ENCODE results near the gene THSD4. TPM values are rescaled to one million over a fixed set of nuclear protein-coding genes. Genes with fewer than 3 reads are reported as not detected.
A peak's percentile ranks its signal among the peaks of the same experiment; 100 is the strongest.

THSD4 gene
- total RNA-seq, 1 donor from 2014 or later = 80.7 TPM

- intact Hi-C loops (cut with micrococcal nuclease) = no loop called here
- ATAC-seq = no peak
- DNase-seq = no peak
Measured at GRCh38 chr15:71679793-71680353, 564.6 kb downstream of the THSD4 start.

GRCh38 chr15:71682001-71682400, 566.7 kb downstream of the THSD4 start:
- intact Hi-C loops (cut with micrococcal nuclease) = no loop called here
- ATAC-seq (no peak), DNase-seq (no peak)

- intact Hi-C loops (cut with micrococcal nuclease) = no loop called here
- DNase-seq (no peak), ATAC-seq (no peak)
Measured at GRCh38 chr15:71683411-71684274, 568.4 kb downstream of the THSD4 start.

GRCh38 chr15:71685420-71685993, 570.2 kb downstream of the THSD4 start:
- no peak for ATAC-seq
- DNase-seq = no peak
- intact Hi-C loops (cut with micrococcal nuclease) = no loop called here

GRCh38 chr15:71686221-71687050, 571.2 kb downstream of the THSD4 start:
- DNase-seq (no peak), ATAC-seq (no peak)
- intact Hi-C loops (cut with micrococcal nuclease) = no loop called here

- intact Hi-C loops (cut with micrococcal nuclease) = no loop called here
- ATAC-seq (no peak), DNase-seq (no peak)
Measured at GRCh38 chr15:71687902-71688508, 572.7 kb downstream of the THSD4 start.

GRCh38 chr15:71688509-71689094, 573.3 kb downstream of the THSD4 start:
- ATAC-seq (no peak), DNase-seq (no peak)
- intact Hi-C loops (cut with micrococcal nuclease) = no loop called here

GRCh38 chr15:71691081-71691457, 575.8 kb downstream of the THSD4 start:
- DNase-seq (no peak), ATAC-seq (no peak)
- intact Hi-C loops (cut with micrococcal nuclease) = no loop called here

- intact Hi-C loops (cut with micrococcal nuclease) = no loop called here
- DNase-seq (no peak), ATAC-seq (peak; percentile 83)
Measured at GRCh38 chr15:71691458-71692417, 576.5 kb downstream of the THSD4 start.

GRCh38 chr15:71697236-71697635, 582.0 kb downstream of the THSD4 start:
- no peak for DNase-seq
- intact Hi-C loops (cut with micrococcal nuclease) = no loop called here
- no peak for ATAC-seq

GRCh38 chr15:71698030-71698429, 582.8 kb downstream of the THSD4 start:
- intact Hi-C loops (cut with micrococcal nuclease) = no loop called here
- peak; percentile 64 for ATAC-seq
- no peak for DNase-seq

GRCh38 chr15:71698742-71699141, 583.5 kb downstream of the THSD4 start:
- intact Hi-C loops (cut with micrococcal nuclease) = no loop called here
- DNase-seq (no peak), ATAC-seq (no peak)

- DNase-seq (no peak), ATAC-seq (no peak)
- intact Hi-C loops (cut with micrococcal nuclease) = no loop called here
Measured at GRCh38 chr15:71699977-71700376, 584.7 kb downstream of the THSD4 start.

- ATAC-seq = no peak
- intact Hi-C loops (cut with micrococcal nuclease) = no loop called here
- no peak for DNase-seq
Measured at GRCh38 chr15:71701808-71702207, 586.5 kb downstream of the THSD4 start.

GRCh38 chr15:71702496-71702895, 587.2 kb downstream of the THSD4 start:
- ATAC-seq = no peak
- no peak for DNase-seq
- intact Hi-C loops (cut with micrococcal nuclease) = no loop called here

- no peak for DNase-seq
- intact Hi-C loops (cut with micrococcal nuclease) = no loop called here
- no peak for ATAC-seq
Measured at GRCh38 chr15:71705151-71705550, 589.9 kb downstream of the THSD4 start.

GRCh38 chr15:71706461-71707229, 591.4 kb downstream of the THSD4 start:
- intact Hi-C loops (cut with micrococcal nuclease) = no loop called here
- DNase-seq = no peak
- ATAC-seq = no peak

Measured in left ventricle myocardium superior (tissue), 1 donor.